ENCODE results near the gene CMPK1. TPM values are rescaled to one million over a fixed set of nuclear protein-coding genes. Genes with fewer than 3 reads are reported as not detected.

The CMPK1 gene
- total RNA-seq, 1 experiment from 2014 or later, result 77.4 TPM

GRCh38 chr1:47388030-47388890 is 54.7 kb downstream of the CMPK1 start:
- H3K4me1 Mint-ChIP-seq (ENCODE audit: low read depth, unreplicated experiment), result peaks cover 52% of the 10 kb centered on the region
- no peak for DNase-seq
- no peaks in the 10 kb centered on the region for H3K9me3 Mint-ChIP-seq (ENCODE audit: unreplicated experiment)
- H3K36me3 Mint-ChIP-seq (ENCODE audit: insufficient read depth, unreplicated experiment), result peaks cover 25% of the 10 kb centered on the region
- intact Hi-C loops (cut with micrococcal nuclease; ENCODE audit: unreplicated experiment), result loop anchor here (1.0 to 5.0 kb wide), 2 partner anchors 36 to 49 kb away; partner anchors contain the start of gene FOXD2
- H3K27me3 ChIP-seq (replicated peaks; ENCODE audit: control insufficient read depth, insufficient read depth, low read length), result no peaks in the 10 kb centered on the region
- no peaks in the 10 kb centered on the region for H3K36me3 ChIP-seq (ENCODE audit: control insufficient read depth, insufficient read depth, low read length)
- TF ChIP-seq, protein P1, sequence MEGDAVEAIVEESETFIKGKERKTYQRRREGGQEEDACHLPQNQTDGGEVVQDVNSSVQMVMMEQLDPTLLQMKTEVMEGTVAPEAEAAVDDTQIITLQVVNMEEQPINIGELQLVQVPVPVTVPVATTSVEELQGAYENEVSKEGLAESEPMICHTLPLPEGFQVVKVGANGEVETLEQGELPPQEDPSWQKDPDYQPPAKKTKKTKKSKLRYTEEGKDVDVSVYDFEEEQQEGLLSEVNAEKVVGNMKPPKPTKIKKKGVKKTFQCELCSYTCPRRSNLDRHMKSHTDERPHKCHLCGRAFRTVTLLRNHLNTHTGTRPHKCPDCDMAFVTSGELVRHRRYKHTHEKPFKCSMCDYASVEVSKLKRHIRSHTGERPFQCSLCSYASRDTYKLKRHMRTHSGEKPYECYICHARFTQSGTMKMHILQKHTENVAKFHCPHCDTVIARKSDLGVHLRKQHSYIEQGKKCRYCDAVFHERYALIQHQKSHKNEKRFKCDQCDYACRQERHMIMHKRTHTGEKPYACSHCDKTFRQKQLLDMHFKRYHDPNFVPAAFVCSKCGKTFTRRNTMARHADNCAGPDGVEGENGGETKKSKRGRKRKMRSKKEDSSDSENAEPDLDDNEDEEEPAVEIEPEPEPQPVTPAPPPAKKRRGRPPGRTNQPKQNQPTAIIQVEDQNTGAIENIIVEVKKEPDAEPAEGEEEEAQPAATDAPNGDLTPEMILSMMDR (IDR thresholded peaks at IDR 0.05; ENCODE audit: insufficient read depth in 1 of 2, low read depth in 1 of 2, low read length in 1 of 2, severe bottlenecking in 1 of 2, unreplicated experiment in 1 of 2), result no peak
- H3K27ac Mint-ChIP-seq (ENCODE audit: unreplicated experiment), result peak overlapping the region; percentile 69
- no peak overlapping the region for H3K4me3 ChIP-seq (ENCODE audit: low read depth, low read length)
- H3K9me3 ChIP-seq, result 0 out of 2 replicates have a peak, but pooled peaks cover 4% of the 10 kb centered on the region
- BruUV-seq (replicated peaks), result no TSS peak
- peaks cover 53% of the 10 kb centered on the region for H3K4me1 ChIP-seq
- H3K27me3 Mint-ChIP-seq (ENCODE audit: insufficient read depth, unreplicated experiment), result no peaks in the 10 kb centered on the region
- CTCF ChIA-PET, result interaction anchor here (1.0 to 3.9 kb wide), 9 partner anchors 32 to 338 kb away, joined by 3 to 39 read pairs (median 5); partner anchors contain the start of gene FOXD2
- peak overlapping the region; percentile 15 for H3K4me3 Mint-ChIP-seq (ENCODE audit: unreplicated experiment)
- POLR2A ChIA-PET, result no interaction called here

- H3K27me3 ChIP-seq (replicated peaks; ENCODE audit: control insufficient read depth, insufficient read depth, low read length), result no peaks in the 10 kb centered on the region
- H3K36me3 Mint-ChIP-seq (ENCODE audit: insufficient read depth, unreplicated experiment), result peaks cover 19% of the 10 kb centered on the region
- BruUV-seq (replicated peaks), result no TSS peak
- H3K27me3 Mint-ChIP-seq (ENCODE audit: insufficient read depth, unreplicated experiment), result no peaks in the 10 kb centered on the region
- TF ChIP-seq, protein P1 (IDR thresholded peaks at IDR 0.05; ENCODE audit: insufficient read depth in 1 of 2, low read depth in 1 of 2, low read length in 1 of 2, severe bottlenecking in 1 of 2, unreplicated experiment in 1 of 2), result peak; percentile 70 to 74
- H3K36me3 ChIP-seq (ENCODE audit: control insufficient read depth, insufficient read depth, low read length), result no peaks in the 10 kb centered on the region
- H3K9me3 ChIP-seq, result 0 out of 2 replicates have a peak, but pooled peaks cover 4% of the 10 kb centered on the region
- peaks cover 52% of the 10 kb centered on the region for H3K4me1 Mint-ChIP-seq (ENCODE audit: low read depth, unreplicated experiment)
- H3K4me1 ChIP-seq, result peaks cover 48% of the 10 kb centered on the region
- DNase-seq, result peak; percentile 67 to 74
- no peaks in the 10 kb centered on the region for H3K9me3 Mint-ChIP-seq (ENCODE audit: unreplicated experiment)
- CTCF ChIA-PET, result interaction anchor here (1.0 to 3.9 kb wide), 9 partner anchors 32 to 337 kb away, joined by 3 to 39 read pairs (median 5); partner anchors contain the start of gene FOXD2
- intact Hi-C loops (cut with micrococcal nuclease; ENCODE audit: unreplicated experiment), result loop anchor here (1.0 to 5.0 kb wide), 3 partner anchors 35 to 320 kb away; partner anchors contain the start of gene FOXD2
- H3K4me3 Mint-ChIP-seq (ENCODE audit: unreplicated experiment), result peak overlapping the region; percentile 15
- no peak overlapping the region for H3K4me3 ChIP-seq (ENCODE audit: low read depth, low read length)
- POLR2A ChIA-PET, result no interaction called here
- peak overlapping the region; percentile 69 for H3K27ac Mint-ChIP-seq (ENCODE audit: unreplicated experiment)
Measured at GRCh38 chr1:47388891-47389238, 55.3 kb downstream of the CMPK1 start.

DNA sequence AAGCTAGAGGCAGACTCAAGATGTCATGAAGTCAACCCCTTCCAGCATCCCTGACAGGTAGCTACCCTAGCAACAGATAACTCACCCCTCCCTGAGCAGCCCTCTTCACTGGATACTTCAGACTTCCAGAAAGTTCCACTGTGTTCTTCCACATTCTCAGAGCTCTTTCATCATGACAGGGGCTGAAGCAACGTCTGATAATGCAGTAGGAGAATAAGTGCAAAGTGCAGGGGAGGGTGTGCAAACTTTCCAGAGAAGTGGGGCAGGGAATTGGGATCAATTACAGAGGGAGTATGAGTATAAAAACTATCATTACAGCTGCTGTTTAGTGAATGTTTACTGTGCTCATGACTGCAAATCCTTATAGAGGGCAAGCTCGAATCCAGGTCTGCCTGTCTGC is 56.1 kb downstream of the CMPK1 start:
- peak overlapping the region; percentile 31 for H3K4me3 Mint-ChIP-seq (ENCODE audit: unreplicated experiment)
- H3K4me1 Mint-ChIP-seq (ENCODE audit: low read depth, unreplicated experiment), result peaks cover 58% of the 10 kb centered on the region
- Histone ChIP-seq H3K4me1 (peaks cover 48% of the 10 kb centered on the region), H3K27me3 (replicated peaks; ENCODE audit: control insufficient read depth, insufficient read depth, low read length) (no peaks in the 10 kb centered on the region), H3K36me3 (ENCODE audit: control insufficient read depth, insufficient read depth, low read length) (no peaks in the 10 kb centered on the region), H3K4me3 (ENCODE audit: low read depth, low read length) (no peak overlapping the region), H3K9me3 (0 out of 2 replicates have a peak, but pooled peaks cover 4% of the 10 kb centered on the region)
- H3K36me3 Mint-ChIP-seq (ENCODE audit: insufficient read depth, unreplicated experiment), result peaks cover 15% of the 10 kb centered on the region
- BruUV-seq (replicated peaks), result no TSS peak
- intact Hi-C loops (cut with micrococcal nuclease; ENCODE audit: unreplicated experiment), result loop anchor here (1.0 to 5.0 kb wide), 2 partner anchors 48 to 320 kb away; partner anchors contain the start of gene FOXD2
- POLR2A ChIA-PET, result interaction anchor here (0.6 kb wide), 2 partner anchors 17 to 48 kb away, joined by 3 to 4 read pairs; partner anchors contain the start of gene FOXD2
- no peaks in the 10 kb centered on the region for H3K27me3 Mint-ChIP-seq (ENCODE audit: insufficient read depth, unreplicated experiment)
- CTCF ChIA-PET, result interaction anchor here (0.6 to 3.9 kb wide), 8 partner anchors 34 to 336 kb away, joined by 3 to 39 read pairs (median 6); partner anchors contain the start of gene FOXD2
- TF ChIP-seq, protein P1 (IDR thresholded peaks at IDR 0.05; ENCODE audit: insufficient read depth in 1 of 2, low read depth in 1 of 2, low read length in 1 of 2, severe bottlenecking in 1 of 2, unreplicated experiment in 1 of 2), result no peak
- no peak overlapping the region for H3K27ac Mint-ChIP-seq (ENCODE audit: unreplicated experiment)
- DNase-seq, result no peak
- H3K9me3 Mint-ChIP-seq (ENCODE audit: unreplicated experiment), result no peaks in the 10 kb centered on the region

Measured in Caco-2 (cell line).